Astrocyte of the spinal cord (primary cell): ENCODE measurements around the gene ZIM2.

ENCODE experiments used
- DNase-seq: peaks from one replicate; pipeline ENCODE4 v3.0.0; 2011; ENCODE audit warnings: low read depth, low spot score
- H3K4me3 ChIP-seq: 2 replicates; pipeline ENCODE4 v1.5.1; 2011; ENCODE audit warnings: low read depth, mild to moderate bottlenecking, low read length, moderate library complexity
- in situ Hi-C: cut with HindIII; loops from 2 replicates; pipeline ENCODE4 v1.10.0; 2017; ENCODE audit warnings: low sequenced_read_pairs
- TF ChIP-seq, protein P1 (sequence below): IDR thresholded peaks from 2 replicates; pipeline ENCODE4 v1.5.1; 2012; ENCODE audit warnings: low read depth, mild to moderate bottlenecking, low read length, inconsistent platforms

The ZIM2 gene

DNA sequence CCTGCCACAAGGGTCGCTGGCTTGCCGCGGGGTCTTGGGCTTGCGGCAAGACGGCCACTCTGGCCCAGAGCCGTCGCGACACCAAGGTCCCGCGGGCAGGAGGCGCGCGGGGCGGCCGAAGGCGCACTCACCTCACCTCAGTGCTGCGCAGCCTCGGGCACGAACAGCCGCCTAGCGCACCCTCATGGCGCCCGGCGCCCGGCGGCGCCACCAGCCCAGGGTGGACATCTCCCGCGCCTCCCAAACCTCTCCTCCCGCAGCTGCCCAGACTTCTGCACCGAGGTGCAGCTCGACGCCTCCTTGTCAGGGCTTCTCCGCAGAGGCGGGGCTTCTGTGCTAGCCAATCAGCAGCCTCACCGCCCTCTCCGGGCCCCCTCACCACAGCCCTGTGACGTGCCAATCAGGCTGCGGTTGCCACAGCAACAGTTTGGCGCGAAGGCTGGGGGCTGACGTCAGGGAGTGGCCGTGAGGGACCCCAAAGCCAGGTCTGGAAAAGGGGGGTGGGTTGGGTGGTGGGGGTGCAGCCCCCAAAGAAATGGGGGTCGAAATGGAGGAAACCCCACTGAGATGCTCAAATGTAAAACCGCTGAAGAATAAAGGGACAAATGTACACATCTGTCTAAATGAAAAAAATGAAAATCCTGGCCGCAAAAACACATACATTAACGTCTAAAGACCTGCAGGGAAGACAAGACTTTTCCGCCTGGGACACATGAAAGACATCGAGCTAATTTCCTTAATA lies at the start of gene ZIM2, which contains the start of gene PEG3:
Gene ZIM2, minus strand, starts transcription at position 276 of the 742 bp plus-strand sequence. CDS start 16,449 bp downstream, outside the sequence.
Gene PEG3, minus strand, starts transcription at position 276 of the 742 bp plus-strand sequence. CDS start 16,071 bp downstream, outside the sequence.
- TF ChIP-seq, protein P1, sequence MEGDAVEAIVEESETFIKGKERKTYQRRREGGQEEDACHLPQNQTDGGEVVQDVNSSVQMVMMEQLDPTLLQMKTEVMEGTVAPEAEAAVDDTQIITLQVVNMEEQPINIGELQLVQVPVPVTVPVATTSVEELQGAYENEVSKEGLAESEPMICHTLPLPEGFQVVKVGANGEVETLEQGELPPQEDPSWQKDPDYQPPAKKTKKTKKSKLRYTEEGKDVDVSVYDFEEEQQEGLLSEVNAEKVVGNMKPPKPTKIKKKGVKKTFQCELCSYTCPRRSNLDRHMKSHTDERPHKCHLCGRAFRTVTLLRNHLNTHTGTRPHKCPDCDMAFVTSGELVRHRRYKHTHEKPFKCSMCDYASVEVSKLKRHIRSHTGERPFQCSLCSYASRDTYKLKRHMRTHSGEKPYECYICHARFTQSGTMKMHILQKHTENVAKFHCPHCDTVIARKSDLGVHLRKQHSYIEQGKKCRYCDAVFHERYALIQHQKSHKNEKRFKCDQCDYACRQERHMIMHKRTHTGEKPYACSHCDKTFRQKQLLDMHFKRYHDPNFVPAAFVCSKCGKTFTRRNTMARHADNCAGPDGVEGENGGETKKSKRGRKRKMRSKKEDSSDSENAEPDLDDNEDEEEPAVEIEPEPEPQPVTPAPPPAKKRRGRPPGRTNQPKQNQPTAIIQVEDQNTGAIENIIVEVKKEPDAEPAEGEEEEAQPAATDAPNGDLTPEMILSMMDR: no peak
- peak within 1 kb of the TSS; percentile 12 for H3K4me3 ChIP-seq
- in situ Hi-C loops: no loop called here
- DNase-seq: no peak

DNA sequence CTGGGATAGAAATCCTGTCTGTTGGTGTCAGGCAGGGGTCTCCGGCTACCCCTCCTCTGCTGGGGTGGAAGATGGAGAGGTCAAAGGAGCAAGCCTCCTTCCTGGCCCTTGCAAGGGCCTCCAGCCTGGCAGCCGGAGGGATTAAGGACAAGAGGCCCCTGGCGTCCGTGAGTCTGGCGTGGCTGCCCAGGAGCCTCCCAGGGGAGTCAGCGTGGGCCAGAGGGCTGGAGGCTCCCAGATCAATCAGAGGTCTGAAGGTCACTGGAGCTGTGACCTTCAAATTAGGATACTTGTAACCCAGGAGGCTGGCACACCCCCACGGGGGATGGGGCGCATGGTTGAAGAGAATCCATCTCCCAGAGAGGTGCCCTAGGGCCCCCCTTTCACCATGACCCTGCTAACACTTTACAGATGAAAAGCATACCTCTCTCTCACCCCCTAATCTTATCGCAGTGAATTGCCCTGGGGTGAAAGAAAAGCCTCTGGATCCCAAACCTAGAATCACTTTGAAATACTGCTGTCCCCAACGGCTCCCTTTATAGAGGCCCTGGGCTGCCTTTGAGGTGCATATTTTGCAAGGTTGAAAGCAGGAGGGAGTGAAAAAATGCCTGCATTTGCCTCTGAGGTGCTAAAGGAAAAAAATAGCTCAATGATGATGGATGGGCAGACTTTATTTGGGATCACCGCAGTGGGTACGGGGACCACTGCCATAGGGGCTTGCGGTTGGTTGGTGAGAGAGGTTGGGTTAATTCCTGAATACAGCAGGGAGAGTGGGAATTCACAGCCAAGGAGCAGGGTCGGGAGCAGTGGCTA lies 44.9 kb upstream of the ZIM2 start:
- H3K4me3 ChIP-seq: no peak overlapping the region
- no peak for DNase-seq
- TF ChIP-seq, protein P1: no peak
- in situ Hi-C loops: no loop called here

GRCh38 chr19:56884441-56884840 lies 43.9 kb upstream of the ZIM2 start:
- no peak for DNase-seq
- H3K4me3 ChIP-seq: no peak overlapping the region
- in situ Hi-C loops: no loop called here
- TF ChIP-seq, protein P1: no peak

- TF ChIP-seq, protein P1: no peak
- in situ Hi-C loops: no loop called here
- DNase-seq: no peak
Measured at GRCh38 chr19:56880592-56881190, 40.2 kb upstream of the ZIM2 start.

GRCh38 chr19:56877069-56877715 lies 36.7 kb upstream of the ZIM2 start:
- no peak overlapping the region for H3K4me3 ChIP-seq
- in situ Hi-C loops: no loop called here
- TF ChIP-seq, protein P1: no peak
- DNase-seq: no peak

More at GRCh38 chr19:56880592-56881190, 40.2 kb upstream of the ZIM2 start:
- H3K4me3 ChIP-seq: no peak overlapping the region

DNA sequence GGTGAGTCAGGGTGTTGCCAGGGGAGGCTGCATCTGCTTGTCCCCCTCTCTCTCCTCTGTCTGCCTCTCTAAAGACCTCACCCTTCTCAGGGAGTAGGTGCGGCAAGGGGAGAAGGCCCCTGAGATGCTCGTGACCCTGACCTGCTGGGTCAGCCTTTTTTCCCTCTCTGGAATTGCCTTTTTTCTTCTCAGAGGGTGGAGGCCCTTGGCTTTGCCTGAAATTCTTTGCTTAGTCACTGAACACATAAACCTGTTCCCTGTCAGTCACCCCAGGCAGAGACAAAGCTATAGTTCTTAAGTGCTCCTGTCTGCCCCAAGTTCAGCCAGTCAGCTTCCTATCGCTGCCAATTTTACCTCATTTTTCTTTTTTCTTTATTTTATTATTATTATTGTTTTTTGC lies 35.2 kb upstream of the ZIM2 start:
- TF ChIP-seq, protein P1: no peak
- in situ Hi-C loops: no loop called here
- no peak overlapping the region for H3K4me3 ChIP-seq
- DNase-seq: no peak
